OCI-LY1 (cell line): Measurements from ENCODE around the gene IFNA13.

Experiments used
- CTCF ChIP-seq: fragments of 200-600 bp; sonication (generic), shearing (Covaris generic); IDR thresholded peaks from 2 replicates; pipeline ENCODE4 v1.5.1; 2017; ENCODE audit warnings: mild to moderate bottlenecking, antibody characterized with exemption, low read length, moderate library complexity, mixed read lengths
- EZH2 ChIP-seq: fragments of 200-600 bp; sonication (generic), shearing (Covaris generic); IDR thresholded peaks from 2 replicates; pipeline ENCODE4 v1.8.0; 2017; ENCODE audit warnings: borderline replicate concordance, mixed run types, mild to moderate bottlenecking, antibody characterized with exemption, low read length, moderate library complexity, mixed read lengths

- TF ChIP-seq CTCF: no peak
- TF ChIP-seq EZH2: no peak
Measured at GRCh38 chr9:21404146-21404545, 36.3 kb upstream of the IFNA13 start.
